Neural cell (in vitro differentiated cells): ENCODE results near the gene NEDD4L. TPM values are rescaled to one million over a fixed set of nuclear protein-coding genes. Genes with fewer than 3 reads are reported as not detected.

Experiments used
- H2AFZ ChIP-seq: fragments of 200-600, 300-800 bp; sonication (generic), shearing (Covaris generic); 2 replicates; pipeline ENCODE4 v1.6.0; 2014; ENCODE audit warnings: low read depth, mild to moderate bottlenecking, antibody characterized with exemption, low read length, moderate library complexity
- H3F3A ChIP-seq: fragments of 200-600 bp; shearing (Covaris generic); 2 replicates; pipeline ENCODE4 v1.6.1; 2016; ENCODE audit warnings: mild to moderate bottlenecking, moderate library complexity, mixed read lengths, antibody characterized with exemption, low read length; ENCODE audit not compliant: insufficient read depth, poor library complexity, severe bottlenecking
- H3K27ac ChIP-seq: fragments of 200-600, 300-800 bp; sonication (generic), shearing (Covaris generic); 2 replicates; pipeline ENCODE4 v1.5.1; 2014; ENCODE audit warnings: mild to moderate bottlenecking, low read length, moderate library complexity
- H3K27me3 ChIP-seq: fragments of 300-800, 200-600 bp; sonication (generic), shearing (Covaris generic); 2 replicates; pipeline ENCODE4 v1.6.0; 2014; ENCODE audit warnings: mild to moderate bottlenecking, low read depth, low read length, moderate library complexity; ENCODE audit not compliant: insufficient read depth
- H3K36me3 ChIP-seq: fragments of 300-800, 200-600 bp; sonication (generic), shearing (Covaris generic); 2 replicates; pipeline ENCODE4 v1.5.1; 2014; ENCODE audit warnings: mild to moderate bottlenecking, antibody characterized with exemption, low read length, moderate library complexity; ENCODE audit not compliant: insufficient read depth
- H3K4me2 ChIP-seq: fragments of 300-800, 200-600 bp; sonication (generic), shearing (Covaris generic); 2 replicates; pipeline ENCODE4 v1.6.0; 2014; ENCODE audit warnings: mild to moderate bottlenecking, low read length
- H3K4me3 ChIP-seq: fragments of 300-800, 200-600 bp; sonication (generic), shearing (Covaris generic); 2 replicates; pipeline ENCODE4 v1.5.1; 2014; ENCODE audit warnings: mild to moderate bottlenecking, low read length, moderate library complexity
- H3K79me2 ChIP-seq: fragments of 200-600 bp; shearing (Covaris generic); replicated peaks from 2 replicates; pipeline ENCODE4 v1.6.0; 2014; ENCODE audit warnings: mild to moderate bottlenecking, low read length, moderate library complexity; ENCODE audit not compliant: insufficient read depth
- H3K9ac ChIP-seq: fragments of 300-800, 200-600 bp; sonication (generic), shearing (Covaris generic); 2 replicates; pipeline ENCODE4 v1.6.1; 2016; ENCODE audit warnings: mild to moderate bottlenecking, low read length, mixed read lengths
- H3K9me2 ChIP-seq: fragments of 200-600 bp; shearing (Covaris generic); 2 replicates; pipeline ENCODE4 v1.6.1; 2016; ENCODE audit warnings: mild to moderate bottlenecking, low read length, mixed read lengths; ENCODE audit not compliant: insufficient read depth
- H3K9me3 ChIP-seq: fragments of 200-600, 300-800 bp; sonication (generic), shearing (Covaris generic); 2 replicates; pipeline ENCODE4 v1.6.1; 2016; ENCODE audit warnings: mild to moderate bottlenecking, mixed run types, low read length, moderate library complexity, mixed read lengths
- H4K20me1 ChIP-seq: fragments of 200-600 bp; shearing (Covaris generic); 2 replicates; pipeline ENCODE4 v1.6.1; 2016; ENCODE audit warnings: mild to moderate bottlenecking, mixed run types; ENCODE audit not compliant: insufficient read depth
- EP300 ChIP-seq: fragments of 450-650 bp; conservative IDR thresholded peaks from 2 replicates; pipeline ENCODE4 v1.6.1; 2014; ENCODE audit warnings: antibody characterized with exemption, mild to moderate bottlenecking, moderate library complexity; ENCODE audit not compliant: poor library complexity, severe bottlenecking
- EZH2 ChIP-seq: fragments of 200-600, 300-800 bp; shearing (Covaris generic), sonication (generic); IDR thresholded peaks from 2 replicates; pipeline ENCODE4 v1.6.1; 2014; ENCODE audit warnings: antibody characterized with exemption, low read length, borderline replicate concordance, mild to moderate bottlenecking; ENCODE audit not compliant: insufficient read depth, poor library complexity, severe bottlenecking
- MXI1 ChIP-seq: fragments of 450-650 bp; conservative IDR thresholded peaks from 2 replicates; pipeline ENCODE4 v1.6.1; 2014; ENCODE audit warnings: antibody characterized with exemption, mild to moderate bottlenecking; ENCODE audit not compliant: poor library complexity, severe bottlenecking
- POLR2AphosphoS5 ChIP-seq: IDR thresholded peaks from 2 replicates; pipeline ENCODE4 v1.6.1; 2012
- RAD21 ChIP-seq: fragments of 450-650 bp; conservative IDR thresholded peaks from 2 replicates; pipeline ENCODE4 v1.6.1; 2014; ENCODE audit warnings: antibody characterized with exemption, mild to moderate bottlenecking, moderate library complexity
- SMC3 ChIP-seq: fragments of 450-650 bp; conservative IDR thresholded peaks from 2 replicates; pipeline ENCODE4 v1.6.1; 2014; ENCODE audit warnings: antibody characterized with exemption, mild to moderate bottlenecking, moderate library complexity; ENCODE audit not compliant: poor library complexity
- TAF1 ChIP-seq: IDR thresholded peaks from 2 replicates; pipeline ENCODE4 v1.6.1; 2012; ENCODE audit warnings: low read depth
- polyA plus RNA-seq: library from polyadenylated mRNA; depleted of rRNA; stranded (reverse); fragments of >200 nt; gene quantifications from 2 replicates; pipeline ENCODE4 v1.2.3, GENCODE V29; 2014
- TF ChIP-seq, protein P1 (sequence below): IDR thresholded peaks from 2 replicates; pipeline ENCODE4 v1.6.1; 2012; ENCODE audit warnings: borderline replicate concordance
- TF ChIP-seq, protein P2 (sequence below): fragments of 450-650 bp; IDR thresholded peaks from 2 replicates; pipeline ENCODE4 v1.5.1; 2014; ENCODE audit warnings: antibody characterized with exemption, mild to moderate bottlenecking, moderate library complexity; ENCODE audit not compliant: poor library complexity, severe bottlenecking

NEDD4L gene
- polyA plus RNA-seq, 1 donor from 2014 or later, result 97.9 TPM

DNA sequence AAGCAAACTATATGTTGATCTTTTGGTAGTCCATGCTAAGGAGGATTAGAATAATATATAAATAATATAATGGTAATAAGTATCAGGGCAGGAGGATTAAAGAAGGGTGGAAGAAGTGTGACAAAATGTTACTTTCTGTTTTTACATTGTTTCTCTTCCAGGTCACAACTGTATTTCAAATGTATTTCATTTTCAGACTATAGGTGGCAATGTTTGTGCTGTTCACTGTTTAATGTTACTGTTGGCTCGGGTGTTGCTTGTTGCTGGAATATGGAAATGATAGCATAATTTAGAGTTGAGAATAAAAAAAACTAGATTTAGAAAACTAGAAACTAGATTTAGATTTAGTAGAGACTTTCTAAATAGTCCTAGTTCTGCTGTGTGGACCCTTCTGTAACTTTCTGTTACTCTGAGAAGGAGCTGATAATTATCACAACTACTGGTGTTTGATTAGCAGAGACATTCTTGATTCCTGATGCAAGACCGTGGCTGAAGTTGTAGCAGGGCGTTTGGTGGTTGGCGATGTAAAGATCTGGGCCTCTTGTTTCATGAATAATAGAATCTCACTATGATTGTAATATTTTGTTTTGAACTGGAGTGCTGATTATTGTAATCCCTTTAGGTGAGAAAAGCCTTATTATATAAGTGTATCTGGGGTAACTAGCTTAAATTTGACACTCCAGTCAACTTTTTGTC is 7.9 kb downstream of the NEDD4L start:
- no peak overlapping the region for H2AFZ ChIP-seq
- H3K27me3 ChIP-seq, result no peaks in the 10 kb centered on the region
- no peaks in the 10 kb centered on the region for H3F3A ChIP-seq
- no peaks in the 10 kb centered on the region for H3K9me2 ChIP-seq
- TF ChIP-seq SMC3 (peak; percentile 62), EP300 (no peak), POLR2AphosphoS5 (no peak), EZH2 (no peak), RAD21 (peak; percentile 64), MXI1 (no peak), TAF1 (no peak)
- TF ChIP-seq, protein P1, sequence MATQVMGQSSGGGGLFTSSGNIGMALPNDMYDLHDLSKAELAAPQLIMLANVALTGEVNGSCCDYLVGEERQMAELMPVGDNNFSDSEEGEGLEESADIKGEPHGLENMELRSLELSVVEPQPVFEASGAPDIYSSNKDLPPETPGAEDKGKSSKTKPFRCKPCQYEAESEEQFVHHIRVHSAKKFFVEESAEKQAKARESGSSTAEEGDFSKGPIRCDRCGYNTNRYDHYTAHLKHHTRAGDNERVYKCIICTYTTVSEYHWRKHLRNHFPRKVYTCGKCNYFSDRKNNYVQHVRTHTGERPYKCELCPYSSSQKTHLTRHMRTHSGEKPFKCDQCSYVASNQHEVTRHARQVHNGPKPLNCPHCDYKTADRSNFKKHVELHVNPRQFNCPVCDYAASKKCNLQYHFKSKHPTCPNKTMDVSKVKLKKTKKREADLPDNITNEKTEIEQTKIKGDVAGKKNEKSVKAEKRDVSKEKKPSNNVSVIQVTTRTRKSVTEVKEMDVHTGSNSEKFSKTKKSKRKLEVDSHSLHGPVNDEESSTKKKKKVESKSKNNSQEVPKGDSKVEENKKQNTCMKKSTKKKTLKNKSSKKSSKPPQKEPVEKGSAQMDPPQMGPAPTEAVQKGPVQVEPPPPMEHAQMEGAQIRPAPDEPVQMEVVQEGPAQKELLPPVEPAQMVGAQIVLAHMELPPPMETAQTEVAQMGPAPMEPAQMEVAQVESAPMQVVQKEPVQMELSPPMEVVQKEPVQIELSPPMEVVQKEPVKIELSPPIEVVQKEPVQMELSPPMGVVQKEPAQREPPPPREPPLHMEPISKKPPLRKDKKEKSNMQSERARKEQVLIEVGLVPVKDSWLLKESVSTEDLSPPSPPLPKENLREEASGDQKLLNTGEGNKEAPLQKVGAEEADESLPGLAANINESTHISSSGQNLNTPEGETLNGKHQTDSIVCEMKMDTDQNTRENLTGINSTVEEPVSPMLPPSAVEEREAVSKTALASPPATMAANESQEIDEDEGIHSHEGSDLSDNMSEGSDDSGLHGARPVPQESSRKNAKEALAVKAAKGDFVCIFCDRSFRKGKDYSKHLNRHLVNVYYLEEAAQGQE, result no peak
- TF ChIP-seq, protein P2, sequence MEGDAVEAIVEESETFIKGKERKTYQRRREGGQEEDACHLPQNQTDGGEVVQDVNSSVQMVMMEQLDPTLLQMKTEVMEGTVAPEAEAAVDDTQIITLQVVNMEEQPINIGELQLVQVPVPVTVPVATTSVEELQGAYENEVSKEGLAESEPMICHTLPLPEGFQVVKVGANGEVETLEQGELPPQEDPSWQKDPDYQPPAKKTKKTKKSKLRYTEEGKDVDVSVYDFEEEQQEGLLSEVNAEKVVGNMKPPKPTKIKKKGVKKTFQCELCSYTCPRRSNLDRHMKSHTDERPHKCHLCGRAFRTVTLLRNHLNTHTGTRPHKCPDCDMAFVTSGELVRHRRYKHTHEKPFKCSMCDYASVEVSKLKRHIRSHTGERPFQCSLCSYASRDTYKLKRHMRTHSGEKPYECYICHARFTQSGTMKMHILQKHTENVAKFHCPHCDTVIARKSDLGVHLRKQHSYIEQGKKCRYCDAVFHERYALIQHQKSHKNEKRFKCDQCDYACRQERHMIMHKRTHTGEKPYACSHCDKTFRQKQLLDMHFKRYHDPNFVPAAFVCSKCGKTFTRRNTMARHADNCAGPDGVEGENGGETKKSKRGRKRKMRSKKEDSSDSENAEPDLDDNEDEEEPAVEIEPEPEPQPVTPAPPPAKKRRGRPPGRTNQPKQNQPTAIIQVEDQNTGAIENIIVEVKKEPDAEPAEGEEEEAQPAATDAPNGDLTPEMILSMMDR, result peak; percentile 61
- H3K4me2 ChIP-seq, result no peak overlapping the region
- peaks cover 20% of the 10 kb centered on the region for H4K20me1 ChIP-seq
- H3K4me3 ChIP-seq, result no peak overlapping the region
- H3K27ac ChIP-seq, result no peak overlapping the region
- peaks cover 96% of the 10 kb centered on the region for H3K79me2 ChIP-seq
- peaks cover 6% of the 10 kb centered on the region for H3K36me3 ChIP-seq
- H3K9ac ChIP-seq, result no peak overlapping the region
- H3K9me3 ChIP-seq, result no peaks in the 10 kb centered on the region

DNA sequence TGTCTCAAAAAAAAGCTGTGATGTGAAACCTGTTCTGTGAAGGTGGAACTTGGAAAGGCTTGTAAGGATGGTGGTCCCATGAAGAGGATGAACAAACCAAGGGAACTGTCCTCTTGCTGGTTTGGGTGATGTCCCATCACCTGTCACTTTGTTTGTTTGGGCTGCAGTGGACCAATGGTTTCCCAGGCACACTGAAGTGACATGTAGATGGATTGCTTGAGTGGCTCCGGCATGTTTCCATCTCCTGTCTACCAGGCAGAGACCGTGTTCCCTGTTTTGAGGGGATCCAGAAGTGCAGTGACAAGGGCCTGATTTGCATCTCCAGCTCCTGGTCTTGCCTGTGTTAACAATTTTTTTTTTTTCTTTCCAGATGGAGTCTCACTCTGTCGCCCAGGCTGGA is 8.9 kb downstream of the NEDD4L start:
- Histone ChIP-seq H3K27me3 (no peaks in the 10 kb centered on the region), H3K36me3 (peaks cover 6% of the 10 kb centered on the region)

More for the DNA sequence above, 8.9 kb downstream of the NEDD4L start:
- no peak for TF ChIP-seq POLR2AphosphoS5
- TF ChIP-seq, protein P1, result no peak
- no peak for TF ChIP-seq EP300
- Histone ChIP-seq H3K27ac (no peak overlapping the region), H4K20me1 (peaks cover 20% of the 10 kb centered on the region), H3K79me2 (peaks cover 95% of the 10 kb centered on the region), H3K4me3 (no peak overlapping the region), H2AFZ (no peak overlapping the region), H3F3A (no peaks in the 10 kb centered on the region), H3K9me3 (no peaks in the 10 kb centered on the region), H3K4me2 (no peak overlapping the region), H3K9me2 (no peaks in the 10 kb centered on the region), H3K9ac (no peak overlapping the region)
